NCI-H1105 treated with DMSO at 0.1 percent for 48 hours (cell line): Measurements from ENCODE around the gene ZNF415.
"Not testable (repeated sequence)": the region's sequence is repeated elsewhere in the genome, so short reads cannot be mapped to it uniquely, and the experiment has no call there.

Source experiments
- DNase-seq: peaks from one replicate; lab custom pipeline; 2025; lab: John Stamatoyannopoulos, UW

Gene ZNF415

GRCh38 chr19:53102756-53103233, 29.9 kb downstream of the ZNF415 start:
- no peak for DNase-seq

GRCh38 chr19:53102206-53102755, 30.4 kb downstream of the ZNF415 start:
- DNase-seq: no peak

- no peak for DNase-seq
Measured at GRCh38 chr19:53101518-53101917, 31.2 kb downstream of the ZNF415 start.

GRCh38 chr19:53098570-53098969, 34.1 kb downstream of the ZNF415 start:
- DNase-seq: not testable (repeated sequence)

- DNase-seq: not testable (repeated sequence)
Measured at GRCh38 chr19:53096982-53097690, 35.6 kb downstream of the ZNF415 start.

GRCh38 chr19:53096579-53096978, 36.1 kb downstream of the ZNF415 start:
- not testable (repeated sequence) for DNase-seq

- DNase-seq: no peak
Measured at GRCh38 chr19:53094754-53095575, 37.7 kb downstream of the ZNF415 start.

- no peak for DNase-seq
Measured at GRCh38 chr19:53092723-53093122, 40.0 kb downstream of the ZNF415 start.

GRCh38 chr19:53091413-53092254, 41.1 kb downstream of the ZNF415 start:
- no peak for DNase-seq

GRCh38 chr19:53088091-53088490, 44.6 kb downstream of the ZNF415 start:
- no peak for DNase-seq

GRCh38 chr19:53086949-53087348, 45.8 kb downstream of the ZNF415 start:
- DNase-seq: no peak

GRCh38 chr19:53085496-53085895, 47.2 kb downstream of the ZNF415 start:
- DNase-seq: no peak

GRCh38 chr19:53082929-53083328, 49.8 kb downstream of the ZNF415 start:
- no peak for DNase-seq

GRCh38 chr19:53079313-53079924, 53.3 kb downstream of the ZNF415 start:
- DNase-seq: no peak

- no peak for DNase-seq
Measured at GRCh38 chr19:53078668-53079067, 54.0 kb downstream of the ZNF415 start.

GRCh38 chr19:53076984-53077383, 55.7 kb downstream of the ZNF415 start:
- DNase-seq: no peak

GRCh38 chr19:53068834-53069233, 63.9 kb downstream of the ZNF415 start:
- DNase-seq: no peak

- DNase-seq: no peak
Measured at GRCh38 chr19:53068199-53068598, 64.5 kb downstream of the ZNF415 start.

- DNase-seq: no peak
Measured at GRCh38 chr19:53057904-53058580, 74.7 kb downstream of the ZNF415 start.
